ENCODE results near the gene CDC123. TPM values are rescaled to one million over a fixed set of nuclear protein-coding genes. Genes with fewer than 3 reads are reported as not detected.

Gene CDC123
- total RNA-seq, 4 donors from 2014 or later: 47.8 to 80.8 (median 53.6) TPM

DNA sequence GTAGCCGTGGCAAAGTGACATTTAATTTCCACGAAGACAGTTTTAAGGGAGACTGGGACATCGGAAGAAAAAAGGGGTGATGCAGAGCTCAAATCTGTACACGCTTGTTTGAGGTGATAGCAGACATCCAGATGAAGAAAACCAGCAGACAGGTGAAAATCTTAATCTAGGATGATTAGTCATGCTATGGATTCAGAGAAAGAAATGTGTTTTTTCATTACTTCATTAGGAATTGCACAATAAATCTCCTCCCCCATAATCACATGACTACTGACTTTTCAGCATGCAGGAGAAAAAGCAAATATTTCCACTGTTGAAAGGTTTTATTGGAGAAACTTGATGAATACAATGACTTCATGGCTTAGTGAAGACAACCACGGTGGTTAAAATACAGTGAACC lies 2.8 kb upstream of the CDC123 start:
- peaks cover 13 to 31% (median 21%) of the 10 kb centered on the region in 4 donors for H3K4me1 ChIP-seq
- no peaks in the 10 kb centered on the region for H3K36me3 ChIP-seq
- no peaks in the 10 kb centered on the region for H3K9me3 ChIP-seq
- WGBS, 2 donors (ENCODE audit: low coverage in 1 of 2): 88 to 89% methylated on average over 5 of the region's 5 CpGs
- TF ChIP-seq, protein P1, sequence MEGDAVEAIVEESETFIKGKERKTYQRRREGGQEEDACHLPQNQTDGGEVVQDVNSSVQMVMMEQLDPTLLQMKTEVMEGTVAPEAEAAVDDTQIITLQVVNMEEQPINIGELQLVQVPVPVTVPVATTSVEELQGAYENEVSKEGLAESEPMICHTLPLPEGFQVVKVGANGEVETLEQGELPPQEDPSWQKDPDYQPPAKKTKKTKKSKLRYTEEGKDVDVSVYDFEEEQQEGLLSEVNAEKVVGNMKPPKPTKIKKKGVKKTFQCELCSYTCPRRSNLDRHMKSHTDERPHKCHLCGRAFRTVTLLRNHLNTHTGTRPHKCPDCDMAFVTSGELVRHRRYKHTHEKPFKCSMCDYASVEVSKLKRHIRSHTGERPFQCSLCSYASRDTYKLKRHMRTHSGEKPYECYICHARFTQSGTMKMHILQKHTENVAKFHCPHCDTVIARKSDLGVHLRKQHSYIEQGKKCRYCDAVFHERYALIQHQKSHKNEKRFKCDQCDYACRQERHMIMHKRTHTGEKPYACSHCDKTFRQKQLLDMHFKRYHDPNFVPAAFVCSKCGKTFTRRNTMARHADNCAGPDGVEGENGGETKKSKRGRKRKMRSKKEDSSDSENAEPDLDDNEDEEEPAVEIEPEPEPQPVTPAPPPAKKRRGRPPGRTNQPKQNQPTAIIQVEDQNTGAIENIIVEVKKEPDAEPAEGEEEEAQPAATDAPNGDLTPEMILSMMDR (IDR thresholded peaks at IDR 0.05): no peak
- TF ChIP-seq EP300 (IDR thresholded peaks at IDR 0.05; ENCODE audit: low read depth) (no peak), POLR2AphosphoS5 (IDR thresholded peaks at IDR 0.05) (no peak), POLR2A (IDR thresholded peaks at IDR 0.05) (no peak)
- no peaks in the 10 kb centered on the region for H3K27me3 ChIP-seq
- in situ Hi-C loops (cut with MboI; ENCODE audit: low pct_ligation_motif_present in 1 of 4, low pct_unique_long_range_greater_than_20kb in 1 of 4, low sequenced_read_pairs in 3 of 4): no loop called here
- intact Hi-C loops (cut with DNase I; ENCODE audit: low total_unique reads): no loop called here
- H3K27ac ChIP-seq: no peak overlapping the region
- no peak for DNase-seq
- no peak overlapping the region for H3K4me3 ChIP-seq

DNA sequence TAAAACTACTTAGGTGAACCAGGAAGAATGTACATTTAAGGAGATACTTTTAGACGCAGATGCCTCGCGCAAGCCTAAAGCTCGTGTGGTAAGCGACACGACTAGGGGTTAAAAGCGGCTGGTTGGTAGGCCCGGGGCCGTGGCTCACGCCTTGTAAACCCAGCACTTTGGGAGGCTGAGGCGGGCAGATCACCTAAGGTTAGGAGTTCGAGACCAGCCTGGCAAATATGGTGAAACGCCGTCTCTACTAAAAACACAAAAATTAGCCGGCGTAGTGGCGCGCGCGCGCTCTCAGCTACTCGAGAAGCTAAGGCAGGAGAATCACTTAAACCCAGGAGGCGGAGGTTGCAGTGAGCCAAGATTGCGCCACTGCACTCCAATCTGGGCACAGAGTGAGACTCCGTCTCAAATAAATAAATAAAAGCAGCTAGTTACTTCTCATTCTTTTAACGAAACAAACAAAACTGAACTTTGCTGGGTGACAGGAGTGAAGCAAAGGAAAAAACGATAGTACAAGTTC lies 1.2 kb upstream of the CDC123 start:
- intact Hi-C loops (cut with DNase I; ENCODE audit: low total_unique reads): no loop called here
- H3K36me3 ChIP-seq: peaks cover 0 to 7% (median 0%) of the 10 kb centered on the region in 4 donors
- WGBS, 2 donors (ENCODE audit: low coverage in 1 of 2): 0 to 1% methylated on average over 7 to 27 of the region's 27 CpGs

DNA sequence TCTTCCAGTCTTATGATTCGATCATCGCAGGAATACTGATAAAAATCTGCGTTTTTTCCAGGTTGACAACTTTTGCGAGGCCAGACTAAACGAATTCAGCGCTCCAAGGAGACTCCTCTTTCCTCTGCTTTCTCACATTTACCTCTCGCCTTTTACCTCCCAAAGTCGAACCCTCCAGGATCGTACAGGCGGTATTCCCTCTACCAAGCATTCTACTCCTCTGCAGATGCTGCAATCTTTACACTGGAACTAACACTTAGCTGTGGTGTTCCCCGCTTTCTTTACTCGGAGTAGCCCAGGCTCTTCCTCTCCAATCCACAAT lies 746 bp upstream of the CDC123 start:
- in situ Hi-C loops (cut with MboI; ENCODE audit: low pct_ligation_motif_present in 1 of 4, low pct_unique_long_range_greater_than_20kb in 1 of 4, low sequenced_read_pairs in 3 of 4) (no loop called here), intact Hi-C loops (cut with DNase I; ENCODE audit: low total_unique reads) (no loop called here)
- Histone ChIP-seq H3K4me1 (peaks cover 13 to 32% (median 21%) of the 10 kb centered on the region in 4 donors), H3K27ac (peak overlapping the region; percentile 83 to 96 (median 92)), H3K27me3 (no peaks in the 10 kb centered on the region), H3K9me3 (no peaks in the 10 kb centered on the region), H3K4me3 (peak overlapping the region; percentile 47 to 84 (median 76)), H3K36me3 (peaks cover 0 to 8% (median 0%) of the 10 kb centered on the region in 4 donors)
- no peak for DNase-seq
- TF ChIP-seq EP300 (IDR thresholded peaks at IDR 0.05; ENCODE audit: low read depth) (no peak), POLR2A (IDR thresholded peaks at IDR 0.05) (no peak), POLR2AphosphoS5 (IDR thresholded peaks at IDR 0.05) (no peak)
- TF ChIP-seq, protein P1 (IDR thresholded peaks at IDR 0.05): no peak
- 0% methylated on average over 7 to 12 of the region's 12 CpGs for WGBS, 2 donors (ENCODE audit: low coverage in 1 of 2)

More for the DNA sequence above, 1.2 kb upstream of the CDC123 start:
- H3K27ac ChIP-seq: peak overlapping the region; percentile 83 to 96 (median 92)
- in situ Hi-C loops (cut with MboI; ENCODE audit: low pct_ligation_motif_present in 1 of 4, low pct_unique_long_range_greater_than_20kb in 1 of 4, low sequenced_read_pairs in 3 of 4): no loop called here
- TF ChIP-seq POLR2AphosphoS5 (IDR thresholded peaks at IDR 0.05) (no peak), POLR2A (IDR thresholded peaks at IDR 0.05) (no peak), EP300 (IDR thresholded peaks at IDR 0.05; ENCODE audit: low read depth) (no peak)
- TF ChIP-seq, protein P1 (IDR thresholded peaks at IDR 0.05): no peak
- peaks cover 13 to 32% (median 21%) of the 10 kb centered on the region in 4 donors for H3K4me1 ChIP-seq
- H3K4me3 ChIP-seq: peak overlapping the region; percentile 47 to 84 (median 76)
- H3K27me3 ChIP-seq: no peaks in the 10 kb centered on the region
- peak; percentile 49 for DNase-seq
- H3K9me3 ChIP-seq: no peaks in the 10 kb centered on the region

DNA sequence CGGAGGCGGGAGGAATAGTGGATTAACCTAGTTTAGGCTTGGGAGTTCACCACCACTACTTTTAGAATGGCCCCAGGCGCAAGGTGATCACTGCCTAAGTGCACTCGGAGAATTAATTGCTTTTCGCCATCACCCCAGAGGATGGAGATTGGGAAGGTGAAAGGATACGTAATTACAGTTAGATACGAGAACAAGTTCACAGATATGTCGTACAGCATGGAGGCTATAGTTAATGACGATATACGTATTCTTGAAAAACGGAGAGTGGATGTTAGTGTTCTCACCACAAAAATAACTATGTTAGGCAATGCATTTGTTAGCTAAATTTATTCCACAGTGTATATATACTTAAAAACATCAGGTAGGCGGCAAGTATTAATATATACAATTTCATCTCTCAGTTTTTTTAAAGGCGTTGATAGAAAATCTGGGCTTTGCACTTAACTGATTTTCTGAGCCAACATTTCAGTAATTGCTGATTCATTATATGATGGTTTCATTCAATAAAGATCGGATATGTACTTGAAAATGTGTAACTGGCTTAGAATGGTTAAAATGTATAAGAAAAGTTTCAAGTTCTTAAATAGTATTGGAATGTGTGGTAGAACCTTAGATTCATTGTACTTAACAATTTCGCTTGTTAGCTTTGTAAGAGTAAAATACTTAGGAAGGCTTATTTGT lies 683 bp downstream of the CDC123 start:
- H3K27ac ChIP-seq: peak overlapping the region; percentile 83 to 96 (median 92)
- WGBS, 2 donors (ENCODE audit: low coverage in 1 of 2): 8 to 9% methylated on average over 13 to 15 of the region's 15 CpGs
- peak overlapping the region; percentile 47 to 84 (median 76) for H3K4me3 ChIP-seq
- no peaks in the 10 kb centered on the region for H3K9me3 ChIP-seq
- in situ Hi-C loops (cut with MboI; ENCODE audit: low pct_ligation_motif_present in 1 of 4, low pct_unique_long_range_greater_than_20kb in 1 of 4, low sequenced_read_pairs in 3 of 4) (no loop called here), intact Hi-C loops (cut with DNase I; ENCODE audit: low total_unique reads) (no loop called here)
- H3K27me3 ChIP-seq: no peaks in the 10 kb centered on the region
- peaks cover 13 to 32% (median 21%) of the 10 kb centered on the region in 4 donors for H3K4me1 ChIP-seq
- no peak for DNase-seq
- H3K36me3 ChIP-seq: peaks cover 0 to 8% (median 0%) of the 10 kb centered on the region in 4 donors
- no peak for TF ChIP-seq EP300 (IDR thresholded peaks at IDR 0.05; ENCODE audit: low read depth)
- TF ChIP-seq, protein P1 (IDR thresholded peaks at IDR 0.05): no peak
- no peak for TF ChIP-seq POLR2AphosphoS5 (IDR thresholded peaks at IDR 0.05)
- TF ChIP-seq POLR2A (IDR thresholded peaks at IDR 0.05): no peak
